Measurements from ENCODE around the gene CADPS. TPM values are rescaled to one million over a fixed set of nuclear protein-coding genes. Genes with fewer than 3 reads are reported as not detected.

Gene CADPS
- total and polyA plus RNA-seq, 8 donors = 16.1 to 112 (median 26.0) TPM

DNA sequence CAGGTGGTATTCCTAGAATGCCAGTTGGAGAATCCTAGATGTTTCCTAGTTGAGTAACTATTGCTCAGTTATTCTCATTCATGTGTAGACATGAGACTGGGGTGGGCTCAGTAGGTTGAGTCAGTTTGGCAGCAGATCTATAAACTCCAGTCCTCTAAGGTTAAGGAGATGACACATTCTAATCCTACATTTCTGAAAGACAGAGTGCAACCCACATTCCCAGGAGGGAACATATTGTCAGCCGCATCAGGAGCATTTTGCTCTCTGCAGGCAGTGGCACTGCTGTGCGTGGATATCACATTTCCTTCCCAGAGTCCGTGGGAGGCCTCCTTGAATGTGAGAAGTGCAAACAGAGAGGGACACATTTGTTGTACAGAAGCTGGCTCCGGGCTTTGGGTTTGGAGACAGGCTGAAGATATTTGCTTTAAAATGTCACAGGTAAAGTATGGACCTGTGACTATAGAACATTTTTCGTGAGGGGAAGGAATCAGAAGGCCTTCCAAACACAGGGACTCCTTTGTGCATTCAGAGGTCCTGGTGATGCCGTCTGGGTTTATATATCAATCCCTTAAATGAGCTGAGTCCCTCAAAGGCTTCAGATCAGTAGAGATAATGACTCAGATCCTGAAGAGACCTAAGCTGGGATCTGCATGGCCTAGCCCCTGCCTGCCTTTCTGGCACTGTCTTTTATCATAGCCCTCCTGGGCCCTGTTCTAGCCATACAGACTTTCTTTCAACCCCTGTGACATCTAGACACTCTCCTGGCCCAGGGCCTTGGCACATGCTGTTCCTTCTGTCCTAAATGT, 156.5 kb downstream of the CADPS start:
- intact Hi-C loops (cut with DNase I) = no loop called here
- FAIRE-seq (no peak), ATAC-seq (peak in 1 of 4 donors; percentile 62), DNase-seq (no peak)
- Histone ChIP-seq H3K9me3 (no peaks in the 10 kb centered on the region), H3K27me3 (no peaks in the 10 kb centered on the region), H3K4me1 (no peaks in the 10 kb centered on the region), H3K27ac (no peak overlapping the region), H3K4me3 (no peak overlapping the region), H3K36me3 (no peaks in the 10 kb centered on the region)
- 37 to 39% methylated on average over 6 of the region's 6 CpGs for WGBS, 2 donors
- TF ChIP-seq, protein P1, sequence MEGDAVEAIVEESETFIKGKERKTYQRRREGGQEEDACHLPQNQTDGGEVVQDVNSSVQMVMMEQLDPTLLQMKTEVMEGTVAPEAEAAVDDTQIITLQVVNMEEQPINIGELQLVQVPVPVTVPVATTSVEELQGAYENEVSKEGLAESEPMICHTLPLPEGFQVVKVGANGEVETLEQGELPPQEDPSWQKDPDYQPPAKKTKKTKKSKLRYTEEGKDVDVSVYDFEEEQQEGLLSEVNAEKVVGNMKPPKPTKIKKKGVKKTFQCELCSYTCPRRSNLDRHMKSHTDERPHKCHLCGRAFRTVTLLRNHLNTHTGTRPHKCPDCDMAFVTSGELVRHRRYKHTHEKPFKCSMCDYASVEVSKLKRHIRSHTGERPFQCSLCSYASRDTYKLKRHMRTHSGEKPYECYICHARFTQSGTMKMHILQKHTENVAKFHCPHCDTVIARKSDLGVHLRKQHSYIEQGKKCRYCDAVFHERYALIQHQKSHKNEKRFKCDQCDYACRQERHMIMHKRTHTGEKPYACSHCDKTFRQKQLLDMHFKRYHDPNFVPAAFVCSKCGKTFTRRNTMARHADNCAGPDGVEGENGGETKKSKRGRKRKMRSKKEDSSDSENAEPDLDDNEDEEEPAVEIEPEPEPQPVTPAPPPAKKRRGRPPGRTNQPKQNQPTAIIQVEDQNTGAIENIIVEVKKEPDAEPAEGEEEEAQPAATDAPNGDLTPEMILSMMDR (IDR thresholded peaks at IDR 0.05) = no peak

DNA sequence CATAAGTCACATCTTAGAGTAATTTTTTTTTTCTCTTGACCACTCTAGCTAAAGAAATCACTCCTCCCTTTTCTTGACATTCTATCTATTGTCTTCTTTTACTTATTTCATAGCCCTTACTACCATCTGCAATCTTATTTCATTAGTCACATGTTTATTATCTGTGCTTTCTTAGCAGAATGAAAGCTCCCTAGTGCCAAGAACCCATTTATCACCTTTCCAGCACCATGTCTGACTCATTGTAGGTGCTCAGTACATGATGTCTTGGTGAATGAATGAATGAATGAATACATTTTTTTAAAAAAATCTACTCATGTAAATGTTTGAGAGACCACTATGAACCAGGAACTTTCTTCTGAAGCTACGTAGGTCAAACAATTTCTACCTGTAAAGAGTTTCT, 157.2 kb downstream of the CADPS start:
- DNase-seq (no peak), ATAC-seq (no peak), FAIRE-seq (no peak)
- no peak overlapping the region for H3K4me3 ChIP-seq
- no peaks in the 10 kb centered on the region for H3K27me3 ChIP-seq
- H3K27ac ChIP-seq = no peak overlapping the region
- TF ChIP-seq, protein P1 (IDR thresholded peaks at IDR 0.05) = no peak
- H3K9me3 ChIP-seq = no peaks in the 10 kb centered on the region
- no peaks in the 10 kb centered on the region for H3K36me3 ChIP-seq
- 74 to 76% methylated on average over 1 of the region's 1 CpG for WGBS, 2 donors
- H3K4me1 ChIP-seq = no peaks in the 10 kb centered on the region
- intact Hi-C loops (cut with DNase I) = no loop called here

DNA sequence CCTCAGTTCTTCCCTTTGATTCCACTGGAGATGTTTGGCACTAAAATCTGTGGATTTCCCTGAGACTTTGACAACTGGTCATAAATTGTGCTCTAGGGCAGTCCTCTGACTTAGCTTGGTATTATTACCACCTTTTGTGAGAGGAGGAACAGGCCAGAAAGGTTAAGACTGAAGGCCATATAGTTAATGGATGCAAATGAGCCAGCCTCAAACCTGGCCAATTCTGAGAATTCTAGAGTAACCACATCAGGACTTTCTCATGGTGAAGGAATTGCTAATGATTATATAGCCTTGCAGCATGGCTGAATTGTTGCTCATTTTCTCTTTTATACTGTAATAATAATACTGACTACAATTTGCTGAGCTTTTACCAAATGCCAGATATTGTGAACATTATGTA, 162.5 kb downstream of the CADPS start:
- H3K4me3 ChIP-seq = no peak overlapping the region
- no peak for FAIRE-seq
- ATAC-seq = no peak
- H3K4me1 ChIP-seq = no peaks in the 10 kb centered on the region
- no peaks in the 10 kb centered on the region for H3K9me3 ChIP-seq
- TF ChIP-seq, protein P1 (IDR thresholded peaks at IDR 0.05) = no peak
- no peak for DNase-seq
- no peaks in the 10 kb centered on the region for H3K27me3 ChIP-seq
- H3K36me3 ChIP-seq = no peaks in the 10 kb centered on the region
- H3K27ac ChIP-seq = no peak overlapping the region
- intact Hi-C loops (cut with DNase I) = no loop called here

DNA sequence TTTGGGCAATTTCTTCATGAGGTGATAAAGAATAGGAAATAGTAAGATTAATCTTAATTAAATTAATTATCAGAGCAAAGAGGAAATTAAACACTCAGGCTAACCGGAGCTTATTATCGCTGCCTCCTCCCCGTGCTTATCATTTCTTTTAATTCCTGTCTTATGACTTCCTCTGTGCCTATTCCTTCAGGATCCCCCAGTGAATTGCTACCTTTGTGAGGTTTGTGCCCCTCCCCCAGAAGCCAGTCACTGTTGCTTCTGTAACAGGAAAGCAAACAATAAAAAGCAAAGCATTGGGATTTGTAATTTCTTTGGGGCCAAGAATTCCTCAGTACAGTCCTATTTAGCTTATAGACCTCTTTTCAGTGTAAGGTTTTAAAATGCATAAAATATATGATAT, 164.5 kb downstream of the CADPS start:
- no peak overlapping the region for H3K4me3 ChIP-seq
- ATAC-seq (no peak), FAIRE-seq (no peak)

More for the DNA sequence above, 164.5 kb downstream of the CADPS start:
- 70 to 77% methylated on average over 3 of the region's 3 CpGs for whole genome bisulfite sequencing, 2 donors
- no peaks in the 10 kb centered on the region for H3K27me3 ChIP-seq
- no peak overlapping the region for H3K27ac ChIP-seq
- H3K36me3 ChIP-seq = no peaks in the 10 kb centered on the region
- intact Hi-C loops (cut with DNase I) = no loop called here
- H3K9me3 ChIP-seq = no peaks in the 10 kb centered on the region
- no peak for DNase-seq
- TF ChIP-seq, protein P1 (IDR thresholded peaks at IDR 0.05) = no peak
- no peaks in the 10 kb centered on the region for H3K4me1 ChIP-seq
